WERI-Rb-1 (cell line): Measurements from ENCODE around the gene PLPPR1.
"Not testable (repeated sequence)": the region's sequence is repeated elsewhere in the genome, so short reads cannot be mapped to it uniquely, and the experiment has no call there.

Experiments used
- DNase-seq: peaks from one replicate; pipeline ENCODE4 v3.0.0-alpha.2; 2020
- H3K27ac ChIP-seq: fragments of 250-450 bp; sonication (Bioruptor Pico); 2 replicates; pipeline ENCODE4 v1.5.1; 2020; ENCODE audit warnings: mild to moderate bottlenecking, moderate library complexity
- H3K27me3 ChIP-seq: fragments of 250-450 bp; sonication (Bioruptor Pico); 2 replicates; pipeline ENCODE4 v1.5.1; 2021; ENCODE audit warnings: mild to moderate bottlenecking, low read depth, moderate library complexity; ENCODE audit not compliant: insufficient read depth, severe bottlenecking
- H3K36me3 ChIP-seq: fragments of 250-450 bp; sonication (Bioruptor Pico); 2 replicates; pipeline ENCODE4 v1.5.1; 2020; ENCODE audit warnings: mild to moderate bottlenecking, moderate library complexity
- H3K4me3 ChIP-seq: 2 replicates; pipeline ENCODE4 v1.5.1; 2011; ENCODE audit warnings: low read depth, mild to moderate bottlenecking, control low read depth, low read length
- H3K9me3 ChIP-seq: fragments of 250-450 bp; sonication (Bioruptor Pico); 2 replicates; pipeline ENCODE4 v1.5.1; 2021; ENCODE audit warnings: mild to moderate bottlenecking, moderate library complexity; ENCODE audit not compliant: severe bottlenecking
- TF ChIP-seq, protein P1 (sequence below): IDR thresholded peaks from 2 replicates; pipeline ENCODE4 v1.5.1; 2011; ENCODE audit warnings: low read depth, mild to moderate bottlenecking, control low read depth, inconsistent platforms, low read length

PLPPR1 gene

DNA sequence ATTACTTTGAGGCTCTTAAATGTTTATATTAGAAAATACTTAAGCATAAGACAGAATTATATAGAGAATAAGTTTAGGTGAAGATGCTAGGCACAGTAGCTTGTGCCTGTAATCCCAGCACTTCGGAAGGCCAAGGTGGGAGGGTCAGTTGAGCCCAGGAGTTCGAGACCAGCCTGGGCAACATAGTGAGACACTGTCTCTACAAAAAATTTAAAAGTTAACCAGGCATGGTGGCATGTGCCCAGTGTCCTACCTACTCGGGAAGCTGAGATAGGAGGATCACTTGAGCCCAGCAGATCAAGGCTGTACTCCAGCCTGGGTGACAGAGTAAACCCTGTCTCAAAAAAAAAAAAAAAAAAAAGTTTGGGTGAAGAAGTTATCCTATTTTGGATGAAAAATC lies 294.6 kb downstream of the PLPPR1 start:
- Histone ChIP-seq H3K9me3 (no peaks in the 10 kb centered on the region), H3K4me3 (no peak overlapping the region), H3K27me3 (no peaks in the 10 kb centered on the region), H3K27ac (no peak overlapping the region), H3K36me3 (no peaks in the 10 kb centered on the region)
- TF ChIP-seq, protein P1, sequence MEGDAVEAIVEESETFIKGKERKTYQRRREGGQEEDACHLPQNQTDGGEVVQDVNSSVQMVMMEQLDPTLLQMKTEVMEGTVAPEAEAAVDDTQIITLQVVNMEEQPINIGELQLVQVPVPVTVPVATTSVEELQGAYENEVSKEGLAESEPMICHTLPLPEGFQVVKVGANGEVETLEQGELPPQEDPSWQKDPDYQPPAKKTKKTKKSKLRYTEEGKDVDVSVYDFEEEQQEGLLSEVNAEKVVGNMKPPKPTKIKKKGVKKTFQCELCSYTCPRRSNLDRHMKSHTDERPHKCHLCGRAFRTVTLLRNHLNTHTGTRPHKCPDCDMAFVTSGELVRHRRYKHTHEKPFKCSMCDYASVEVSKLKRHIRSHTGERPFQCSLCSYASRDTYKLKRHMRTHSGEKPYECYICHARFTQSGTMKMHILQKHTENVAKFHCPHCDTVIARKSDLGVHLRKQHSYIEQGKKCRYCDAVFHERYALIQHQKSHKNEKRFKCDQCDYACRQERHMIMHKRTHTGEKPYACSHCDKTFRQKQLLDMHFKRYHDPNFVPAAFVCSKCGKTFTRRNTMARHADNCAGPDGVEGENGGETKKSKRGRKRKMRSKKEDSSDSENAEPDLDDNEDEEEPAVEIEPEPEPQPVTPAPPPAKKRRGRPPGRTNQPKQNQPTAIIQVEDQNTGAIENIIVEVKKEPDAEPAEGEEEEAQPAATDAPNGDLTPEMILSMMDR, result no peak
- DNase-seq, result no peak

GRCh38 chr9:101324245-101324804 lies 295.8 kb downstream of the PLPPR1 start:
- TF ChIP-seq, protein P1, result no peak
- Histone ChIP-seq H3K4me3 (no peak overlapping the region), H3K36me3 (no peaks in the 10 kb centered on the region), H3K27ac (no peak overlapping the region), H3K9me3 (no peaks in the 10 kb centered on the region), H3K27me3 (no peaks in the 10 kb centered on the region)
- DNase-seq, result no peak

GRCh38 chr9:101325053-101325452 lies 296.5 kb downstream of the PLPPR1 start:
- no peaks in the 10 kb centered on the region for H3K9me3 ChIP-seq
- H3K36me3 ChIP-seq, result no peaks in the 10 kb centered on the region
- TF ChIP-seq, protein P1, result no peak
- no peak for DNase-seq
- H3K27ac ChIP-seq, result no peak overlapping the region
- H3K4me3 ChIP-seq, result no peak overlapping the region
- no peaks in the 10 kb centered on the region for H3K27me3 ChIP-seq

DNA sequence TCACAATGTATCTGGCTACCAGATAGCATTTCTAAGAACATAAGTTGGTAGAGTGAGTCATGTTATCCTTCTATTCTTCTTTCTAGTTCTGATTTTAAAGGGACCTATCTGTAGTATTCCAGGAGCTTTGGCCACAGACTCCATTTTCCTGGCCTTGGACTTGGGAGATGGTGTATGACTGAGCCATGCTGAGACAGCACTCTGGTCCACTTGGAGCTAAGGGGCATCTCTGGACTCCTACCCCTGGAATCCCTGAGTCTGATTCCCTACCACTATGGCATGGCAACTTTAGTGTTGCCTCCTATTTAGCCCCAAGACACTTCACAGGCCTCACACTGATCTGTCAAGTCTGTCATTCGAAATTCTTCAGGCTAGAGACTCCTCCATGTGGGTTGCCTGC lies 297.5 kb downstream of the PLPPR1 start:
- H3K4me3 ChIP-seq, result no peak overlapping the region
- H3K27ac ChIP-seq, result no peak overlapping the region

GRCh38 chr9:101326501-101326900 lies 298.0 kb downstream of the PLPPR1 start:
- no peaks in the 10 kb centered on the region for H3K27me3 ChIP-seq
- DNase-seq, result no peak
- H3K27ac ChIP-seq, result no peak overlapping the region
- H3K4me3 ChIP-seq, result no peak overlapping the region
- no peaks in the 10 kb centered on the region for H3K9me3 ChIP-seq
- no peaks in the 10 kb centered on the region for H3K36me3 ChIP-seq
- TF ChIP-seq, protein P1, result no peak

More for the DNA sequence above, 297.5 kb downstream of the PLPPR1 start:
- no peak for DNase-seq
- Histone ChIP-seq H3K27me3 (no peaks in the 10 kb centered on the region), H3K9me3 (no peaks in the 10 kb centered on the region), H3K36me3 (no peaks in the 10 kb centered on the region)
- TF ChIP-seq, protein P1, result no peak

DNA sequence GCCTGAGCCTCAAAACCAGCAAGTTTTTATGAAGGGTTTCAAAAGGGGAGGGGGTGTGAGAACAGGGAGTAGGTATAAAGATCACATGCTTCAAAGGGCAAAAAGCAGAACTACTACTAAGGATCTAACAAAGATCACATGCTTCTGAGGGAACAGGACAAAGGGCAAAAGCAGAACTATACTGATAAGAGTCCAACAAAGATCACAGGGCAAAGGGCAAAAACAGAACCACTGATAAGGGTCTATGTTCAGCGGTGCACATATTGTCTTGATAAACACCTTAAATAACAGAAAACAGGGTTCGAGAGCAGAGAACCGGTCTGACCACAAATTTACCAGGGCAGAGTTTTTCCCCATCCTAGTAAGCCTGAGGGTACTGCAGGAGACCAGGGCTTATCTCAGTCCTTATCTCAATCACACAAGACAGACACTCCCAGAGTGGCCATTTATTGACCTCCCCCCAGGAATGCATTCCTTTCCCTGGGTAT lies 298.9 kb downstream of the PLPPR1 start:
- H3K36me3 ChIP-seq, H3K27me3 ChIP-seq, H3K9me3 ChIP-seq, DNase-seq, H3K27ac ChIP-seq, H3K4me3 ChIP-seq: not testable (repeated sequence)
